HG03108 (cell line): ENCODE data around the gene PTPRS.
"Not testable (repeated sequence)": the region's sequence is repeated elsewhere in the genome, so short reads cannot be mapped to it uniquely, and the experiment has no call there.

Experiments used
- ATAC-seq: cut with Tn5 transposase; IDR thresholded peaks from one replicate; pipeline ENCODE4 v1.9.1; 2021; ENCODE audit warnings: moderate library complexity; ENCODE audit not compliant: unreplicated experiment

The PTPRS gene

DNA sequence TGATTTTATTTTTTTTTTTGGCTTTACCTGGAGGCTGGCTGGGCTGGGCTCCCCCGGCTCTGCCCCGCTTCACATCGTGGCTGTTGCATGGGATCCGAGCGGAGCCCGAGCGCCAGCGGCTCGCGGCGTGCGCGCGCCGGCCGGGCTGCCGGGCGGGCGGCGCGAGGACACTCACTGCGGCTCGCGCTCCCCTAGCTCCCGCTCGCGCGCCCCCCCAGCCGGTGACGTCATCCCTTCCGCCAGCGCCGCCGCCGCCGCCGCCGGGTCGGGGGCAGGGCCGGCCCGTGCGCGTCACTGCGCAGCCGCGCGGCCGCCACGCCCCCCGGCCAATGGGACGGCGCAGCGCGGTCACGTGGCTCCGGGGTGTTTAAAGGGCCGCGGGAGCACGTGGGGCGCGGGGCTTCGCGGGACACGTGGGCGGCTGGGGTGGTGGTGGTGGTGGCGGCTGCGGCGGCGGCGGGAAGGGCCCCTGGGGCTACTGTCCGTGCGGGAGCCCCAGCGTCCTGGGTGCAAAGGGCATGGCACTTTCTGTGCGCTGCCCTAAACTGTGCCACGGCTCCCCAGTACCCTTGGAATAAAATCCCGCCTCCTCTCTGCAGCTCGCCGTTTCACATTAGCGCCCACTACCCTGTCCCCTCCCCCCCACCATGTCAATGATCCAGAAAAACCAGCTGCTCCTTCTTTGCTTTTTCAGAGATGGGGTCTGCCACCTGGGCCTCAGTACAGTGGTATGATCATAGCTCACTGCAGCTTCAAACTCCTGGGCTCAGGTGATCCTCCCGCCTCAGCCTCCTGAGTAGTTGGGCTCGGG, at the start of gene PTPRS:
Gene PTPRS (minus strand): TSS at position 176 of the 811 bp plus-strand sequence. CDS start 54,672 bp downstream, outside the sequence.
- no peak for ATAC-seq

- ATAC-seq, result no peak
Observed at GRCh38 chr19:5389353-5389752, 48.7 kb upstream of the PTPRS start.

DNA sequence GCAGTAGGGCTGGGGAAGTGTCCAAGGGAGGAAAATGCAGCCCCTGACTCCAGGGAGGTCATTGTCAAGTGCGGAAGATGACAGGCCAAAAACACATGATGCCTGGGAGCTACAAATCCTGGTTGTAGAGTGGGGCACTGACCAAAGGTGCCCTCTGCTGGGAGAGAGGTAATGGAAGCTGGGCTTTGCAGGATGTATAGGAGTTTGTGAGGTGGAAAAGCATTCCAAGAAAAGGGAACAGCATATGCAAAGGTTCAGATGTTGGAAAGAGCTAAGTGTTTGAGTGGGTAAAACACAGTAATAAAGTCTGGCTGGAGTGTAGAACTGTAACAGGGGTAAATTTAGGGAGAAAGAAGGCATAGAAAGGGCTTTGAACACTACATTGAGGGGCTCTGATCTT, 46.9 kb upstream of the PTPRS start:
- no peak for ATAC-seq

DNA sequence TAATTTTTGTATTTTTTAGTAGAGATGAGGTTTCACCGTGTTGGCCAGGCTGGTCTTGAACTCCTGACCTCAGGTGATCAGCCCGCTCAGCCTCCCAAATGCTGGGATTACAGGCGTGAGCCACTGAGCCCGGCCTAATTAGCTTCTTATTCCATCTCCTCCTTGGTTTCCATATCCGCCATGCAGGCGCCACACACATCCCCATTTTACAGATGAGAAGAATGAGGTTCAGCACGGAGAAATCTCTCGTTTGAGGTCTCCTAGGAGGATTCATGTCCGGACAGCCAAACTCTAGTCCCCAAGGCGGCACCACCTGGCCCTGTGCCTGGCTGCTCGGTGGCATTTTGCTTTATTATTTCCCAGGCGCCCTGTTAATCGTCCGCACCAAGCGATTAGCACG, 46.2 kb upstream of the PTPRS start:
- ATAC-seq, result no peak

DNA sequence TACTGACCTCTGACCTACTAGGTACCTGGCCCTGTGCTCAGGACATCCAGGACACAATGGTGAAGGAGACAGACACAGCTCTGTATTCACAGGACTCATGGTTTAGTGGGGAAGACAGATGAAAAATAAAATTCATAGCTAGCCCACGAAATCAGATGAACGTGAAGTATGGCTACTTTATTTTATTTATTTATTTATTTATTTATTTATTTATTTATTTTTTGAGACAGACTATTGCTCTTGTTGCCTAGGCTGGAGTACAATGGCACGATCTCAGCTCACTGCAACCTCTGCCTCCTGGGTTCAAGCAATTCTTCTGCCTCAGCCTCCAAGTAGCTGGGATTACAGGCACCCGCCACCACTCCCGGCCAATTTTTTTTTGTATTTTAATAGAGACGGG, 40.6 kb upstream of the PTPRS start:
- ATAC-seq, result not testable (repeated sequence)

DNA sequence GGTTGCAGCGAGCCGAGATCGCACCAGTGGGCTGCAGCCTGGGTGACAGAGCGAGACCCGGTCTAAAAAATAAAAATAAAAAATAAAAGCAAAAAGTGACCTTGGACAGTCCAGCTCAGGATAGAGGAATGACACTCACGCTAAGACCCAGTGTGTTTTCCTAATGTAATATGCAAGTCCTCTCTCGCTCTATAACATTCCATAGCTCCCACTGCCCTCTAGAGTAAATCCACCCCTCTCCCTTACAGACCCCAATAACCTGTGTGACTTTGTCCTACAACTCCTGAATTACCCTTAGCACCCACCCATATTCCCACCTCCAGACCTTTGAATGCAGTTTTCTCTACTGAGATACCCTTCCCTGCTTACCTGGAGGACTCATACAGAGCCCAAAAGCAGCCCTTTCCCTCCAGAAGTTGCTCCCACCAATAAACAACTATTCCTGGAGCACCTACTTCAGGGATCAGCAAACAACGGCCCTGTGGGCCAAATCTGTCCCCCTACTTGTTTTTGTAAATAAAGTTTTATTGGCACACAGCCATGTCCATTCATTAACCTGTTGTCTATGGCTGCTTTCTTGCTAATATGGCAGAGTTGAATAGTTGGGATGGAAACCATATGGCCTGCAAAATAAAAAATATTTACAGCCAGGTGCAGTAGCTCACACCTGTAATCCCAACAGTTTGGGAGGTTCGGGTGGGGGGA, 39.8 kb upstream of the PTPRS start:
- ATAC-seq, result no peak

GRCh38 chr19:5376928-5377327, 36.3 kb upstream of the PTPRS start:
- ATAC-seq, result no peak

GRCh38 chr19:5372572-5373200, 32.1 kb upstream of the PTPRS start:
- no peak for ATAC-seq

- no peak for ATAC-seq
Observed at GRCh38 chr19:5369962-5370367, 29.4 kb upstream of the PTPRS start.

DNA sequence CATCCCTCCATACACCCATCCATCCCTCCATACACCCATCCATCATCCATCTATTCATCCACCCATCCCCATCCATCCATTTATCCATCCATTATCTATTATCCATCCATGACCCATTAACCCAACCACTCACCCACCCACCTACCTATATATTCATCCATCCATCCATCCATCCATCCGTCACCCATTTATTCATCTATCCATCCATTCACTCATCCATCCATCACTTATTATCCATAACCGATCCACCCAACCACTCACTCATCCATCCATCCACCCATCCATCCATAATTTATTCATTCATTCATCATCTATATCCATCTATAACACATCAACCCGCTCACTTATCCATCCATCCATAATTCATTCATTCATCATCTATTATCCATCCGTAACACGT, 28.7 kb upstream of the PTPRS start:
- ATAC-seq, result no peak

DNA sequence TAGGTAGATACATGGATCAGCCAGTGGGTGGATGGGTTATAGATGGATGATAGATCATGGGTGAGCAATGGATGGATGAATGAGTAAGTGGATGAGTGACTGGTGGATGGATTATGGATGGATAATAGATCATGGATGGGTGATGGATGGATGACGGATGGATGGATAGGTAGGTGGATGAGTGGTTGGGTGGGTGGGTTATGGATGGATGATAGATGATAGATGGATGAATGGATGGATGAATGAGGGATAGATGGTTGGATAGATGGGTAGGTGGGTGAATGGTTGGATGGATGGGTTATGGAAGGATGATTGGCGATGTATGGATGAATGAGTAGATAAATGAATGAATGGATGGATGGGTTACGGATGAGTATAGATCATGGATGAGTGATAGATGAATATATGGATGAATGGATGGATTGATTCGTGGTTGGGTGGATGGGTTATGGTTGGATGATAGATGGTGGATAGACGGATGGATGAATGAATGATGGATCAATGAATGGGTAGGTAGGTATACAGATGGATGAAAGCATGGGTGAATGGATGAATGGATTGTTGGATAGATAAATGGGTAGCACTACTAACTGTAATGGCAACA, 27.0 kb upstream of the PTPRS start:
- no peak for ATAC-seq

- no peak for ATAC-seq
Observed at GRCh38 chr19:5365905-5366304, 25.3 kb upstream of the PTPRS start.

GRCh38 chr19:5364674-5365073, 24.1 kb upstream of the PTPRS start:
- ATAC-seq, result no peak

- ATAC-seq, result not testable (repeated sequence)
Observed at GRCh38 chr19:5361839-5362238, 21.2 kb upstream of the PTPRS start.

DNA sequence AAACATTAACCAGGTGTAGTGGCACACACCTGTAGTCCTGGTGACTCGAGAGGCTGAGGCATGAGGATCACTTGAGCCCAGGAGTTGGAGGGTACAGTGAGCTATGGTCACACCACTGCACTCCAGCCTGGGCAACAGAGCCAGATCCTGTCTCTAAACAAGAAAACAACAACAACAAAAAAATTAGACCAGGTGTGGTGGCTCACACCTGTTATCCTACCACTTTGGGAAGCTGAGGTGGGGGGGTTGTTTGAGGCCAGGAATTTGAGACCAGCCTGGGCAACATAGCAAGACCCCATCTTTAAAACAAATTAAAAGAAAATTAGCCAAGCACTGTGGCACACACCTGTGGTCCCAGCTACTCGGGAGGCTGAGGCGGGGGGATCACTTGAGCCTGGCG, 20.8 kb upstream of the PTPRS start:
- ATAC-seq, result no peak

GRCh38 chr19:5360003-5360780, 19.6 kb upstream of the PTPRS start:
- no peak for ATAC-seq

DNA sequence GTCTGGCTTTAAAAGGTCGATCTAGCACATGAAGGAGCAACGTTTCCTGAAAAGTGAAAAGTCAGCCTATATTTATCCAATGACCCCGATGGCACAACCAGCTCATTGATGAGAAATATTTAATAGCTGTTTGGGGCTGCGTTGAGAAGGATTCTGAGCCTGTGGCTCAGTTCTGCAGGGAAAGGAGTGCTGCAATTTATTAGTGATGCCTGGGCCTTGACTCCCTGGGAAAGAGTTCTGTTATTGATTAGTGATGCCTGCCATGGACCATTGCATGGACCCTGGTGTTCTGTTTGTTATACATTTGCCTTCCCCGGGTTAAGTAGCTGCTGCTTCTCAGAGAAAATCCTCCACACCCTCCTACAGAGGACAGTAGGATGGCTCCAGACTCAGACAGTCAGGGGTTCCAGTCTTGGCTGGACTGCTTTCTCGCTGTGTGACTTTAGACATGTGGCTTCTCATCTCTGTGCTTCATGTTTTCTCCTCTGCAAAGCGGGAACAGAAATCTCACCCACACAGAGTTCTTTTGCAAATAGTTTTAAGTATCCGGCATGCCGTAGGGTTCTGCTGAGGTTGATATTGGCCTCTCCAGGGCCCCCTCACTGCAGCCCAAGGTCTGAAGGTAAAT, 17.7 kb upstream of the PTPRS start:
- no peak for ATAC-seq

- no peak for ATAC-seq
Observed at GRCh38 chr19:5357584-5357983, 17.0 kb upstream of the PTPRS start.

- ATAC-seq, result no peak
Observed at GRCh38 chr19:5356918-5357317, 16.3 kb upstream of the PTPRS start.

- ATAC-seq, result no peak
Observed at GRCh38 chr19:5356428-5356827, 15.8 kb upstream of the PTPRS start.
